GM12878 (cell line): ENCODE data around the gene HCN3. TPM values are rescaled to one million over a fixed set of nuclear protein-coding genes. Genes with fewer than 3 reads are reported as not detected.

Experiments used
- ATAC-seq: fragments of 200-7000 bp; cut with Tn5 transposase; 3 replicates; pipeline ENCODE4 v1.9.1; 2020; ENCODE audit warnings: mild to moderate bottlenecking, moderate library complexity
- BruUV-seq: library from RNA; stranded (reverse); fragments of 400-500 nt; replicated peaks from 2 replicates; lab custom pipeline; 2021; lab: Mats Ljungman, UMichigan
- CTCF ChIA-PET: fragments of 300-600 bp; sonication (Branson Sonifier 250); formaldehyde crosslinking; extraction: SDS; loops from one replicate; lab custom pipeline; 2021; ENCODE audit warnings: inconsistent platforms; lab: Yijun Ruan, JAX
- POLR2A ChIA-PET: fragments of 350-600 bp; formaldehyde crosslinking; extraction: SDS; loops from one replicate; lab custom pipeline; 2021; ENCODE audit warnings: inconsistent platforms; lab: Charles Lee
- RAD21 ChIA-PET: fragments of 300-600 bp; sonication (Branson Sonifier 250); formaldehyde crosslinking; loops from one replicate; lab custom pipeline; 2023; ENCODE audit warnings: antibody characterized with exemption; ENCODE audit not compliant: unreplicated experiment; lab: Charles Lee
- SMC1A ChIA-PET: fragments of 300-600 bp; sonication (Branson Sonifier 250); formaldehyde crosslinking; loops from one replicate; lab custom pipeline; 2023; ENCODE audit not compliant: unreplicated experiment, uncharacterized antibody; lab: Charles Lee
- DNase-seq: peaks from one replicate; pipeline ENCODE4 v3.0.0-alpha.2; 2011; ENCODE audit warnings: low read depth, low spot score
- FAIRE-seq: peaks from 3 replicates; lab custom pipeline; 2011; peaks lifted over from hg19 to GRCh38; lab: Jason Lieb, UNC
- H2AFZ ChIP-seq: 2 replicates; pipeline ENCODE4 v1.6.0; 2011; ENCODE audit warnings: low read depth, low read length, control low read depth; ENCODE audit not compliant: control insufficient read depth
- H3K27ac ChIP-seq: 2 replicates; pipeline ENCODE4 v1.5.1; 2011; ENCODE audit warnings: control low read depth; ENCODE audit not compliant: control insufficient read depth, insufficient read depth
- H3K27me3 ChIP-seq, 2 experiments: replicated peaks in 1 of 2; 2 replicates each; pipeline versions ENCODE4 v1.6.0 to v1.6.1; 2011; ENCODE audit warnings: low read length in 1 of 2; ENCODE audit not compliant: control insufficient read depth in 2 of 2, insufficient read depth in 2 of 2
- H3K36me3 ChIP-seq, 2 experiments: 2 replicates each; pipeline ENCODE4 v1.5.1; 2011; ENCODE audit warnings: low read length in 1 of 2; ENCODE audit not compliant: control insufficient read depth in 2 of 2, insufficient read depth in 2 of 2
- H3K4me1 ChIP-seq: 2 replicates; pipeline ENCODE4 v1.6.1; 2011; ENCODE audit warnings: mild to moderate bottlenecking, low read length, moderate library complexity, mixed read lengths; ENCODE audit not compliant: control insufficient read depth, insufficient read depth
- H3K4me2 ChIP-seq: 2 replicates; pipeline ENCODE4 v1.6.0; 2011; ENCODE audit warnings: control low read depth; ENCODE audit not compliant: control insufficient read depth, insufficient read depth
- H3K4me3 ChIP-seq: fragments of 200-600 bp; sonication (generic); 2 replicates; pipeline ENCODE4 v1.5.1; 2016
- H3K79me2 ChIP-seq: 2 replicates; pipeline ENCODE4 v1.6.0; 2011; ENCODE audit warnings: low read length; ENCODE audit not compliant: control insufficient read depth, insufficient read depth
- H3K9ac ChIP-seq: 2 replicates; pipeline ENCODE4 v1.8.0; 2011; ENCODE audit warnings: low read length, control low read depth, mixed read lengths; ENCODE audit not compliant: control insufficient read depth, insufficient read depth
- H3K9me3 ChIP-seq: replicated peaks from 3 replicates; pipeline ENCODE4 v1.5.1; 2011; ENCODE audit warnings: mild to moderate bottlenecking, low read length; ENCODE audit not compliant: control insufficient read depth, insufficient read depth
- H4K20me1 ChIP-seq: 2 replicates; pipeline ENCODE4 v1.6.0; 2011; ENCODE audit not compliant: control insufficient read depth, insufficient read depth
- CREM ChIP-seq: IDR thresholded peaks from 2 replicates; pipeline ENCODE4 v1.6.1; 2014; ENCODE audit warnings: antibody characterized with exemption, low read depth
- HDGF ChIP-seq: fragments of 450-650 bp; IDR thresholded peaks from 2 replicates; pipeline ENCODE4 v1.6.1; 2016; ENCODE audit warnings: antibody characterized with exemption
- IKZF1 ChIP-seq: fragments of 450-650 bp; conservative IDR thresholded peaks from 2 replicates; pipeline ENCODE4 v1.6.1; 2017; ENCODE audit warnings: antibody characterized with exemption, mild to moderate bottlenecking
- KAT2A ChIP-seq: conservative IDR thresholded peaks from 2 replicates; pipeline ENCODE4 v1.6.1; 2011; ENCODE audit warnings: low read depth, low read length; ENCODE audit not compliant: control insufficient read depth
- NFYA ChIP-seq: IDR thresholded peaks from 2 replicates; pipeline ENCODE4 v1.6.1; 2011; ENCODE audit warnings: low read depth, mild to moderate bottlenecking, low read length, improper control_type of control experiment, borderline replicate concordance
- PML ChIP-seq: IDR thresholded peaks from 2 replicates; pipeline ENCODE4 v1.6.1; 2012; ENCODE audit warnings: low read length, inconsistent platforms
- RUNX3 ChIP-seq: IDR thresholded peaks from 2 replicates; pipeline ENCODE4 v1.6.1; 2012; ENCODE audit warnings: low read length, inconsistent platforms
- SMAD1 ChIP-seq: fragments of 450-650 bp; IDR thresholded peaks from 2 replicates; pipeline ENCODE4 v1.6.1; 2018; ENCODE audit warnings: mild to moderate bottlenecking, low read depth; ENCODE audit not compliant: partially characterized antibody
- ZBED1 ChIP-seq: IDR thresholded peaks from 2 replicates; pipeline ENCODE4 v1.6.1; 2016; ENCODE audit warnings: borderline replicate concordance
- ZZZ3 ChIP-seq: IDR thresholded peaks from 2 replicates; pipeline ENCODE4 v1.6.1; 2011; ENCODE audit warnings: low read depth; ENCODE audit not compliant: control insufficient read depth, insufficient read length
- WGBS: methylation state at CpG from one replicate; pipeline ENCODE4 v1.1.6; 2016; ENCODE audit warnings: low lambda C conversion rate; ENCODE audit not compliant: insufficient replicate concordance, insufficient coverage; ENCODE audit errors: missing lambda C conversion rate; 5-methylcytosine and 5-hydroxymethylcytosine counted together
- in situ Hi-C: fragments of 300-500 bp; cut with MboI; formaldehyde crosslinking; loops from 9 replicates; pipeline ENCODE4 v1.14.3; 2018; ENCODE audit warnings: mixed read lengths
- intact Hi-C: fragments of 100-400 bp; cut with micrococcal nuclease; formaldehyde crosslinking; loops from one replicate; pipeline ENCODE4 v1.14.2; 2022; ENCODE audit not compliant: unreplicated experiment
- polyA plus RNA-seq, 11 experiments: library from polyadenylated mRNA; depleted of rRNA in 4 of 11; unstranded in 6 of 11; stranded (reverse) in 5 of 11; fragments of >200 nt; fragmentation: Nextera tagmentation in 4 of 11; fragmentation: Illumina TruSeq in 1 of 11; extraction: Ambion mirVana in 4 of 11; extraction: Trizol in 1 of 11; gene quantifications; 1 replicate in 1 of 11; 2 replicates in 10 of 11; pipeline versions ENCODE4 v1.2.1 to v1.2.3, GENCODE V29; 2011 to 2016; ENCODE audit warnings: inconsistent platforms in 2 of 11, missing spikeins in 2 of 11, low read depth in 1 of 11
- total RNA-seq, 4 experiments: library from RNA; depleted of rRNA in 3 of 4; stranded (reverse); fragments of >200 nt in 3 of 4; fragmentation: Illumina TruSeq in 1 of 4; extraction: Trizol in 1 of 4; gene quantifications; 2 replicates each; pipeline versions ENCODE4 v1.2.1 to v1.2.3, GENCODE V29; 2013 to 2021
- TF ChIP-seq, protein P1 (sequence below): fragments of 450-650 bp; IDR thresholded peaks from 2 replicates; pipeline ENCODE4 v1.6.1; 2017; ENCODE audit warnings: mild to moderate bottlenecking, low read depth, inconsistent platforms; ENCODE audit not compliant: poor library complexity, severe bottlenecking
- TF ChIP-seq, protein P2 (sequence below): IDR thresholded peaks from 2 replicates; pipeline ENCODE4 v1.6.1; 2012; ENCODE audit warnings: mild to moderate bottlenecking, low read depth, low read length
- TF ChIP-seq, protein P3 (sequence below), 3 experiments: IDR thresholded peaks in 2 of 3; conservative IDR thresholded peaks in 1 of 3; 2 replicates each; pipeline ENCODE4 v1.5.1; 2011; ENCODE audit warnings: low read depth in 3 of 3, low read length in 3 of 3, mild to moderate bottlenecking in 3 of 3, control low read depth in 2 of 3, moderate library complexity in 2 of 3, inconsistent platforms in 1 of 3, mixed read lengths in 1 of 3; ENCODE audit not compliant: control insufficient read depth in 2 of 3, insufficient read depth in 1 of 3; ENCODE audit errors: extremely low read depth in 1 of 3

HCN3 gene
- total and polyA plus RNA-seq, 10 of the 15 experiments (the other 5 are each of a cell fraction or from before 2014, with no cell fraction given), result 0.08 to 4.1 (median 1.8) TPM

DNA sequence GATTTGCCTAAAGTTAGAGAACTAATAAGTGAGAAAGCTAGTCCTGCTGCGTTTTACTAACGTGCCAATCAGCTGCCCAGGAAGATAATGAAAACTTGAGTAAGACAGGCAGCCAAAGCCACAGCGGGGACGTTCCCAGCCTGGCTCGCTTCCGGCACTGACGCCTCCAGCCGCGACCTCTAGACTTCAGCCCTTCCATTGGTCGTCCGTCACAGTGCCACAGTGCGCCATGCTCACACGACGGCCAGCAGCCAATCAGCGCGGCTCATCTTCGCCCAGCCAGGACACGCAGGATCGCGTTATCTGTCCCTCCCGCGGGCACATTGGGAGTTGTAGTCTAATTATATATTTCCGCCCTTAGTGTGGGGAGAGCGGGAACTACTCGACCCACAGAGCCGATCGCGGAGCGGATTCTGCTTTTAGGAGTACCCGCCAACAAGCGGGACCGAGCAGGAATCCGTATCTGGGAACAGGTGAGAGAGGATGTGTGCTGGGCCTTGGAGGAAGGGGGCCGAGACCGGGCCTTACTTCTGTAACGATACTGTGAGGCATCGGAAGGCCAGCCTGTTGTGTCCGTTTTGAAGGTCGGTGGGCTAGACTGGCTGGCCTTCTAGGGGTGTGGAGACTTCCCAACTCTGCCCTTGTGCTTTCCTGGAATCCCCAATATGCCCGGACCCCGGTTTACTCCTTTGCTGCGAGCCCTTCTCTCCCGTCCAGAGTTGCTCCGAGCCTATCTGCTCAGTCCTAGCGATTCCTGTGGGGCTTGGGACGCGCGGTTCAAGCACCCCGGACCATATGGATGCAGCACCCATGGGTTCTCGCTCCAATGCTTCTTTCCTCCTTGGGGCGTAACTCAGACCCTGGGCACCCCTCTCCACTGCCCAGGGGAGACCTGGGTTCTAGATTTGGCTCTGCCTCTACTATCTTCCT is 31.5 kb downstream of the HCN3 start, which contains the start of gene FDPS (continued):
- TF ChIP-seq, protein P1, sequence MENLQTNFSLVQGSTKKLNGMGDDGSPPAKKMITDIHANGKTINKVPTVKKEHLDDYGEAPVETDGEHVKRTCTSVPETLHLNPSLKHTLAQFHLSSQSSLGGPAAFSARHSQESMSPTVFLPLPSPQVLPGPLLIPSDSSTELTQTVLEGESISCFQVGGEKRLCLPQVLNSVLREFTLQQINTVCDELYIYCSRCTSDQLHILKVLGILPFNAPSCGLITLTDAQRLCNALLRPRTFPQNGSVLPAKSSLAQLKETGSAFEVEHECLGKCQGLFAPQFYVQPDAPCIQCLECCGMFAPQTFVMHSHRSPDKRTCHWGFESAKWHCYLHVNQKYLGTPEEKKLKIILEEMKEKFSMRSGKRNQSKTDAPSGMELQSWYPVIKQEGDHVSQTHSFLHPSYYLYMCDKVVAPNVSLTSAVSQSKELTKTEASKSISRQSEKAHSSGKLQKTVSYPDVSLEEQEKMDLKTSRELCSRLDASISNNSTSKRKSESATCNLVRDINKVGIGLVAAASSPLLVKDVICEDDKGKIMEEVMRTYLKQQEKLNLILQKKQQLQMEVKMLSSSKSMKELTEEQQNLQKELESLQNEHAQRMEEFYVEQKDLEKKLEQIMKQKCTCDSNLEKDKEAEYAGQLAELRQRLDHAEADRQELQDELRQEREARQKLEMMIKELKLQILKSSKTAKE, result peak; percentile 6
- TF ChIP-seq KAT2A (no peak), NFYA (peak; percentile 36; the same call in 1 of the 2 replicates), HDGF (no peak), IKZF1 (peak; percentile 95), ZZZ3 (no peak), ZBED1 (0 out of 2 replicates have a peak, but pooled peaks have one; percentile 9), SMAD1 (peak; percentile 42)

DNA sequence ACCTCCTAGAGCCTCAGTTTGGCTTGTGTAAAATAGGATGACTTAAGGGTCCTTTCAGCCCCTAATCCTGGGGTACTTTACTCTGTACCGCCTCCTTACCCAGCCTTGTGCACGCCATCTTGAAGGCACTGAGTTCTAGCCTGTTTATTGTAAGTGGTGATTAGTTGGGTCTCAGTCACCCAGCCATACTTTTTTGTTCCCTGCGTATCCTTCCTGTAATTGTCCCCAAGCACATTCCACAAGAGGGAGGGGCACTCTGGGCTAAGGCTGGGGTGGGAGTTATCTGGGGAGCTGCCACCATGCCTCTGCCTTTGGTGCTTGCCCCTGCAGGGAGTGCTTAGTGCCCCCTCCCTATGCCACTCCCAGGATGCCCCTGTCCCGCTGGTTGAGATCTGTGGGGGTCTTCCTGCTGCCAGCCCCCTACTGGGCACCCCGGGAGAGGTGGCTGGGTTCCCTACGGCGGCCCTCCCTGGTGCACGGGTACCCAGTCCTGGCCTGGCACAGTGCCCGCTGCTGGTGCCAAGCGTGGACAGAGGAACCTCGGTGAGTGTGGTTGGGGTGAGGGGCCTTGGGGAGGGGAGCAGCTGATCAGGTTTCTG is 32.3 kb downstream of the HCN3 start:
- peak overlapping the region; percentile 100 for H3K9ac ChIP-seq
- H3K27me3 ChIP-seq, result no peaks in the 10 kb centered on the region
- peak overlapping the region; percentile 99 for H3K27ac ChIP-seq
- SMC1A ChIA-PET, result no interaction called here
- RAD21 ChIA-PET, result interaction anchor here (2.5 kb wide), 1 partner anchor 36 kb away, joined by 12 read pairs; the partner anchor contains the start of gene CLK2
- intact Hi-C loops, result loop anchor here (2.0 kb wide), 1 partner anchor 37 kb away; the partner anchor contains the start of gene CLK2
- 2% methylated on average over 11 of the region's 11 CpGs for WGBS
- no peaks in the 10 kb centered on the region for H4K20me1 ChIP-seq
- H2AFZ ChIP-seq, result peak overlapping the region; percentile 57
- H3K4me3 ChIP-seq, result peak overlapping the region; percentile 96
- no peaks in the 10 kb centered on the region for H3K9me3 ChIP-seq
- BruUV-seq, result no TSS peak
- peaks cover 14% of the 10 kb centered on the region for H3K4me1 ChIP-seq
- CTCF ChIA-PET, result interaction anchor here (1.8 to 4.5 kb wide), 2 partner anchors 13 to 58 kb away, joined by 11 to 30 read pairs; no protein-coding TSS in a partner anchor
- peaks cover 46% of the 10 kb centered on the region for H3K79me2 ChIP-seq
- FAIRE-seq, result no peak
- peak; percentile 12 for ATAC-seq
- DNase-seq, result no peak
- peak overlapping the region; percentile 94 for H3K4me2 ChIP-seq
- in situ Hi-C loops, result no loop called here
- POLR2A ChIA-PET, result interaction anchor here (0.6 to 1.0 kb wide), 2 partner anchors 18 to 59 kb away, joined by 3 read pairs; no protein-coding TSS in a partner anchor
- H3K36me3 ChIP-seq, result peaks cover 0 to 27% of the 10 kb centered on the region in 2 experiments
- TF ChIP-seq CREM (no peak), RUNX3 (0 out of 2 replicates have a peak, but pooled peaks have one; percentile 6), PML (0 out of 2 replicates have a peak, but pooled peaks have one; percentile 5)
- TF ChIP-seq, protein P2, sequence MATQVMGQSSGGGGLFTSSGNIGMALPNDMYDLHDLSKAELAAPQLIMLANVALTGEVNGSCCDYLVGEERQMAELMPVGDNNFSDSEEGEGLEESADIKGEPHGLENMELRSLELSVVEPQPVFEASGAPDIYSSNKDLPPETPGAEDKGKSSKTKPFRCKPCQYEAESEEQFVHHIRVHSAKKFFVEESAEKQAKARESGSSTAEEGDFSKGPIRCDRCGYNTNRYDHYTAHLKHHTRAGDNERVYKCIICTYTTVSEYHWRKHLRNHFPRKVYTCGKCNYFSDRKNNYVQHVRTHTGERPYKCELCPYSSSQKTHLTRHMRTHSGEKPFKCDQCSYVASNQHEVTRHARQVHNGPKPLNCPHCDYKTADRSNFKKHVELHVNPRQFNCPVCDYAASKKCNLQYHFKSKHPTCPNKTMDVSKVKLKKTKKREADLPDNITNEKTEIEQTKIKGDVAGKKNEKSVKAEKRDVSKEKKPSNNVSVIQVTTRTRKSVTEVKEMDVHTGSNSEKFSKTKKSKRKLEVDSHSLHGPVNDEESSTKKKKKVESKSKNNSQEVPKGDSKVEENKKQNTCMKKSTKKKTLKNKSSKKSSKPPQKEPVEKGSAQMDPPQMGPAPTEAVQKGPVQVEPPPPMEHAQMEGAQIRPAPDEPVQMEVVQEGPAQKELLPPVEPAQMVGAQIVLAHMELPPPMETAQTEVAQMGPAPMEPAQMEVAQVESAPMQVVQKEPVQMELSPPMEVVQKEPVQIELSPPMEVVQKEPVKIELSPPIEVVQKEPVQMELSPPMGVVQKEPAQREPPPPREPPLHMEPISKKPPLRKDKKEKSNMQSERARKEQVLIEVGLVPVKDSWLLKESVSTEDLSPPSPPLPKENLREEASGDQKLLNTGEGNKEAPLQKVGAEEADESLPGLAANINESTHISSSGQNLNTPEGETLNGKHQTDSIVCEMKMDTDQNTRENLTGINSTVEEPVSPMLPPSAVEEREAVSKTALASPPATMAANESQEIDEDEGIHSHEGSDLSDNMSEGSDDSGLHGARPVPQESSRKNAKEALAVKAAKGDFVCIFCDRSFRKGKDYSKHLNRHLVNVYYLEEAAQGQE, result no peak
- TF ChIP-seq, protein P3, sequence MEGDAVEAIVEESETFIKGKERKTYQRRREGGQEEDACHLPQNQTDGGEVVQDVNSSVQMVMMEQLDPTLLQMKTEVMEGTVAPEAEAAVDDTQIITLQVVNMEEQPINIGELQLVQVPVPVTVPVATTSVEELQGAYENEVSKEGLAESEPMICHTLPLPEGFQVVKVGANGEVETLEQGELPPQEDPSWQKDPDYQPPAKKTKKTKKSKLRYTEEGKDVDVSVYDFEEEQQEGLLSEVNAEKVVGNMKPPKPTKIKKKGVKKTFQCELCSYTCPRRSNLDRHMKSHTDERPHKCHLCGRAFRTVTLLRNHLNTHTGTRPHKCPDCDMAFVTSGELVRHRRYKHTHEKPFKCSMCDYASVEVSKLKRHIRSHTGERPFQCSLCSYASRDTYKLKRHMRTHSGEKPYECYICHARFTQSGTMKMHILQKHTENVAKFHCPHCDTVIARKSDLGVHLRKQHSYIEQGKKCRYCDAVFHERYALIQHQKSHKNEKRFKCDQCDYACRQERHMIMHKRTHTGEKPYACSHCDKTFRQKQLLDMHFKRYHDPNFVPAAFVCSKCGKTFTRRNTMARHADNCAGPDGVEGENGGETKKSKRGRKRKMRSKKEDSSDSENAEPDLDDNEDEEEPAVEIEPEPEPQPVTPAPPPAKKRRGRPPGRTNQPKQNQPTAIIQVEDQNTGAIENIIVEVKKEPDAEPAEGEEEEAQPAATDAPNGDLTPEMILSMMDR (IDR thresholded peaks at IDR 0.05 in 2 of 3, conservative IDR thresholded peaks at IDR 0.05 in 1 of 3; ENCODE audit: control insufficient read depth in 2 of 3, extremely low read depth in 1 of 3, insufficient read depth in 1 of 3, low read depth in 3 of 3, low read length in 3 of 3), result peak in 1 of 3 experiments; percentile 7; a peak in 1 of 6 replicates
